ENCODE data around the gene AKR1C1. TPM values are rescaled to one million over a fixed set of nuclear protein-coding genes. Genes with fewer than 3 reads are reported as not detected.
"Not testable (repeated sequence)": the region's sequence is repeated elsewhere in the genome, so short reads cannot be mapped to it uniquely, and the experiment has no call there.

The AKR1C1 gene
- total and polyA plus RNA-seq, 9 donors = 3.6 to 22.9 (median 19.1) TPM

DNA sequence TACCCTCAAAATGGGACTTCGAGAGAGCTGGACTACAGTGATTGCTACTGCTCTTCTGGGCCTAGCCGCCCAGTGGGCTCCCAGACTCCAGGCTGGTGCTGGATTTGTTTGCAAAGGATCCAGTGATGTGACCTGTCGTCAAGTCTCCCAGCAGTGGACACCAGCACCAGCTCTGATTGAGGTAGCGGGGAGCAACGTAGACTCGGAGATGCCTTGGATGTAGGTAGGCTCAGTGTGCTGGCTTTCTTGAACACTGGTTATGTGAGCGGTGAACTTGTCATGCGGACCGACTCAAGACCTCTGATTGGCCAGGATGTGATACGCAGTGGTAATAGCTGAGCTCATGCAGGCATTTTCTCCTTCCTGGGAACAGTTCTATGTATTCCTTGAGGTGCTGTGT is 21.0 kb downstream of the AKR1C1 start:
- no peaks in the 10 kb centered on the region for H3K36me3 ChIP-seq
- 96 to 97% (median 96%) methylated on average over 10 of the region's 10 CpGs for WGBS, 3 donors

DNA sequence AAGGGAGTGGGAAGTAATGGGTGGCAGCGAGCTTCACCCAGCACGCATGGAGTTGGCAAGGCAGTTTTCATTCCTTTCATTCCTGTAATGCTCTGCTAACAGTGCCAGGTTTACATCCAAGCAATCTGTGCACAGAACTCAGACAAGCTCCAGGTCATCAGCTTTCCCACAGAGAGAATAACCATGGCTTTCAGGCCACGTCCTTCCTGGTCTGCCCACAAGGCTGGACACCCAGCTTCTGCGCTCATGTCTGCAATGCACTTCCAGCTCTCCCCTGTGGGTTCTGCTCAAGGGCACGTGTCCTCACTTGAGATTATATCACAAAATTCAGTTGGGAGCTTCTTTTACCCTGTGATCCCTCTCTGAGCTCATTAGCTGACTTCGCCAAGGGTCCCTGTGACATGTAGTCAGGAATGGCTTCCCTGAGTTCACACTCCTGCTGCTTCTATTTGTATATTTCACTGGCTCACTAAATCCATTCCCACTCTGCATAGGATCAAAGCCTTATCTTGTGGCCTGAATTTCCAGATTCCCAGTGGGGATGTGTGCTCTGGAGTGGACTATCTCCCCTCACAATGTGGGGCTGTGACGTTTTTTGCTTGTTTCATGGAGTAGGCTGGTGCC is 21.9 kb downstream of the AKR1C1 start:
- 50 to 56% (median 55%) methylated on average over 7 of the region's 7 CpGs for whole genome bisulfite sequencing, 3 donors
- intact Hi-C loops (cut with DNase I) = no loop called here
- H3K27ac ChIP-seq = no peak overlapping the region

More for the DNA sequence above, 21.0 kb downstream of the AKR1C1 start:
- intact Hi-C loops (cut with DNase I) = no loop called here
- TF ChIP-seq EP300 (IDR thresholded peaks at IDR 0.05) (no peak), POLR2A (IDR thresholded peaks at IDR 0.05) (no peak)
- TF ChIP-seq, protein P1, sequence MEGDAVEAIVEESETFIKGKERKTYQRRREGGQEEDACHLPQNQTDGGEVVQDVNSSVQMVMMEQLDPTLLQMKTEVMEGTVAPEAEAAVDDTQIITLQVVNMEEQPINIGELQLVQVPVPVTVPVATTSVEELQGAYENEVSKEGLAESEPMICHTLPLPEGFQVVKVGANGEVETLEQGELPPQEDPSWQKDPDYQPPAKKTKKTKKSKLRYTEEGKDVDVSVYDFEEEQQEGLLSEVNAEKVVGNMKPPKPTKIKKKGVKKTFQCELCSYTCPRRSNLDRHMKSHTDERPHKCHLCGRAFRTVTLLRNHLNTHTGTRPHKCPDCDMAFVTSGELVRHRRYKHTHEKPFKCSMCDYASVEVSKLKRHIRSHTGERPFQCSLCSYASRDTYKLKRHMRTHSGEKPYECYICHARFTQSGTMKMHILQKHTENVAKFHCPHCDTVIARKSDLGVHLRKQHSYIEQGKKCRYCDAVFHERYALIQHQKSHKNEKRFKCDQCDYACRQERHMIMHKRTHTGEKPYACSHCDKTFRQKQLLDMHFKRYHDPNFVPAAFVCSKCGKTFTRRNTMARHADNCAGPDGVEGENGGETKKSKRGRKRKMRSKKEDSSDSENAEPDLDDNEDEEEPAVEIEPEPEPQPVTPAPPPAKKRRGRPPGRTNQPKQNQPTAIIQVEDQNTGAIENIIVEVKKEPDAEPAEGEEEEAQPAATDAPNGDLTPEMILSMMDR (IDR thresholded peaks at IDR 0.05) = no peak
- Histone ChIP-seq H3K27ac (no peak overlapping the region), H3K27me3 (no peaks in the 10 kb centered on the region), H3K9me3 (no peaks in the 10 kb centered on the region), H3K4me3 (no peak overlapping the region), H3K4me1 (ENCODE audit: insufficient read depth) (peaks cover 7% of the 10 kb centered on the region)
- no peak for DNase-seq

GRCh38 chr10:4988000-4988641 is 24.9 kb downstream of the AKR1C1 start:
- WGBS, 3 donors = 85 to 94% (median 94%) methylated on average over 6 of the region's 6 CpGs
- DNase-seq; H3K4me1 ChIP-seq (ENCODE audit: insufficient read depth); intact Hi-C loops (cut with DNase I); H3K9me3 ChIP-seq; H3K27me3 ChIP-seq; H3K27ac ChIP-seq; H3K36me3 ChIP-seq; H3K4me3 ChIP-seq: not testable (repeated sequence)

More for the DNA sequence above, 21.9 kb downstream of the AKR1C1 start:
- H3K36me3 ChIP-seq = no peaks in the 10 kb centered on the region
- no peak for DNase-seq
- TF ChIP-seq EP300 (IDR thresholded peaks at IDR 0.05) (no peak), POLR2A (IDR thresholded peaks at IDR 0.05) (no peak)
- H3K27me3 ChIP-seq = no peaks in the 10 kb centered on the region
- H3K4me3 ChIP-seq = no peak overlapping the region
- H3K4me1 ChIP-seq (ENCODE audit: insufficient read depth) = peaks cover 7% of the 10 kb centered on the region
- no peaks in the 10 kb centered on the region for H3K9me3 ChIP-seq

DNA sequence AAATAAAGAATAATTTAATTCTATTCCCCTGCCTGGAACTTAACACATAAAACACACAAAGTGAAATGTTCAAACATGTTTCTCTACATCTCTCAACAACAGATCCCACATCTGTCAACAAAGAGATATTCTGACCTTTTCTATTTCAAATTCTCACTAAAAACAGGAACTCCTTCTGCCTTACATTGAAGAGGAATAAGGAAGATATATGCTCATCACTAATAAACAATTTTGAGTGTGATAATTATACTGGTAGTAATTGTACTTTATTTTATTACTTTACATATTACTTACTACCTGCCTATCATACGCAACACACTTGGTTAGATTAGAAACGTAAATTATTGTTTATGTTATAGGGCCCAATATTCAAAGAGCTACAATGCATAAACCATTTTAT is 27.0 kb downstream of the AKR1C1 start:
- DNase-seq = no peak
- intact Hi-C loops (cut with DNase I) = no loop called here
- 91 to 98% (median 94%) methylated on average over 2 of the region's 2 CpGs for WGBS, 3 donors
- H3K27me3 ChIP-seq = no peaks in the 10 kb centered on the region
- H3K27ac ChIP-seq = no peak overlapping the region
- H3K9me3 ChIP-seq = no peaks in the 10 kb centered on the region
- TF ChIP-seq, protein P1 (IDR thresholded peaks at IDR 0.05) = no peak
- TF ChIP-seq POLR2A (IDR thresholded peaks at IDR 0.05) = no peak
- no peak for TF ChIP-seq EP300 (IDR thresholded peaks at IDR 0.05)
- H3K4me1 ChIP-seq (ENCODE audit: insufficient read depth) = no peaks in the 10 kb centered on the region
- H3K36me3 ChIP-seq = no peaks in the 10 kb centered on the region
- no peak overlapping the region for H3K4me3 ChIP-seq

GRCh38 chr10:4991463-4991862 is 28.2 kb downstream of the AKR1C1 start:
- H3K27ac ChIP-seq; H3K9me3 ChIP-seq; intact Hi-C loops (cut with DNase I); H3K4me3 ChIP-seq; H3K27me3 ChIP-seq; DNase-seq; H3K4me1 ChIP-seq (ENCODE audit: insufficient read depth); H3K36me3 ChIP-seq: not testable (repeated sequence)
- WGBS, 3 donors = 84 to 98% (median 92%) methylated on average over 3 of the region's 6 CpGs

DNA sequence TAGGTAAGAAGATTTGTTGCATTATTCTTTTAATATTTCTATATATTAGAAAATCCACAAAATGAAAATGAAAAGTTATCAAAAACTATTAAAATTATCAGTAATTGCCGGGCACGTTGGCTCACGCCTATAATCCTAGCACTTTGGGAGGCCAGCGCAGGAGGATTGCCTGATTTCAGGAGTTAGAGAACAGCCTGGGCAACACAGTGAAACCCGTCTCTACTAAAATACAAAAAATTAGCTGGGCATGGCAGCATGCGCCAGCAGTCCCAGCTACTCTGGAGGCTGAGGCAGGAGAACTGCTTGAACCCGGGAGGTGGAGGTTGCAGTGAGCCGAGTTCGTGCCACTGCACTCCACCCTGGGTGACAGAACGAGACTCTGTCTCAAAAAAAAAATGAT is 29.3 kb downstream of the AKR1C1 start:
- intact Hi-C loops (cut with DNase I); H3K9me3 ChIP-seq; DNase-seq; H3K27me3 ChIP-seq; H3K27ac ChIP-seq; H3K4me1 ChIP-seq (ENCODE audit: insufficient read depth); H3K4me3 ChIP-seq; H3K36me3 ChIP-seq: not testable (repeated sequence)
- 88 to 92% (median 91%) methylated on average over 10 of the region's 10 CpGs for WGBS, 3 donors

GRCh38 chr10:4994260-4994659 is 31.0 kb downstream of the AKR1C1 start:
- DNase-seq; H3K9me3 ChIP-seq; H3K27me3 ChIP-seq; H3K4me1 ChIP-seq (ENCODE audit: insufficient read depth); H3K36me3 ChIP-seq; intact Hi-C loops (cut with DNase I); H3K27ac ChIP-seq; H3K4me3 ChIP-seq: not testable (repeated sequence)

Data from ovary (tissue), 9 donors.